Measurements from ENCODE around the gene CAV2. TPM values are rescaled to one million over a fixed set of nuclear protein-coding genes. Genes with fewer than 3 reads are reported as not detected.

The CAV2 gene
- total RNA-seq, 4 donors from 2014 or later, result 11.8 to 13.9 (median 12.6) TPM

DNA sequence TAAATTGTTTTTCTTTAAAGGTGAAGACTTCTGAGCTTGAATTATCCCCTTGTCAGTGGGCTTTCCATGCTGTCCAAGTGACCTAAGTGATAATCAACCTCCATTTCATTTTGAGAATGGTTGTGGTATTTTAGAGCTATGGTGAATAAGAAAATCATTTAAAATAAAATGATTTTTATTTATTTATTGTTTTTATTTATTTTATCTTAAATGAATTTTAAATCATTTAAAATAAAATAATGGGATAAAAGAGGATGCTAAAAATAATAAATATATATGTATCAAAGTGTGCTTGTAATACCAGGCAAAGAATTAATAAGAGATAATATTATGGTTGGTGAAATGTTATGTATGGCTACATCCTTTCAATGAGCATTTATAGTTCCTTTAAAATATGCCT lies 49.8 kb downstream of the CAV2 start:
- no peak for DNase-seq
- no peaks in the 10 kb centered on the region for H3K36me3 ChIP-seq
- no peaks in the 10 kb centered on the region for H3K9me3 ChIP-seq
- no peak overlapping the region for H3K27ac ChIP-seq
- H3K4me1 ChIP-seq, result no peaks in the 10 kb centered on the region
- no peak overlapping the region for H3K4me3 ChIP-seq
- no peaks in the 10 kb centered on the region for H3K27me3 ChIP-seq
- TF ChIP-seq, protein P1, sequence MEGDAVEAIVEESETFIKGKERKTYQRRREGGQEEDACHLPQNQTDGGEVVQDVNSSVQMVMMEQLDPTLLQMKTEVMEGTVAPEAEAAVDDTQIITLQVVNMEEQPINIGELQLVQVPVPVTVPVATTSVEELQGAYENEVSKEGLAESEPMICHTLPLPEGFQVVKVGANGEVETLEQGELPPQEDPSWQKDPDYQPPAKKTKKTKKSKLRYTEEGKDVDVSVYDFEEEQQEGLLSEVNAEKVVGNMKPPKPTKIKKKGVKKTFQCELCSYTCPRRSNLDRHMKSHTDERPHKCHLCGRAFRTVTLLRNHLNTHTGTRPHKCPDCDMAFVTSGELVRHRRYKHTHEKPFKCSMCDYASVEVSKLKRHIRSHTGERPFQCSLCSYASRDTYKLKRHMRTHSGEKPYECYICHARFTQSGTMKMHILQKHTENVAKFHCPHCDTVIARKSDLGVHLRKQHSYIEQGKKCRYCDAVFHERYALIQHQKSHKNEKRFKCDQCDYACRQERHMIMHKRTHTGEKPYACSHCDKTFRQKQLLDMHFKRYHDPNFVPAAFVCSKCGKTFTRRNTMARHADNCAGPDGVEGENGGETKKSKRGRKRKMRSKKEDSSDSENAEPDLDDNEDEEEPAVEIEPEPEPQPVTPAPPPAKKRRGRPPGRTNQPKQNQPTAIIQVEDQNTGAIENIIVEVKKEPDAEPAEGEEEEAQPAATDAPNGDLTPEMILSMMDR (IDR thresholded peaks at IDR 0.05), result no peak
- TF ChIP-seq POLR2A (IDR thresholded peaks at IDR 0.05), result no peak

DNA sequence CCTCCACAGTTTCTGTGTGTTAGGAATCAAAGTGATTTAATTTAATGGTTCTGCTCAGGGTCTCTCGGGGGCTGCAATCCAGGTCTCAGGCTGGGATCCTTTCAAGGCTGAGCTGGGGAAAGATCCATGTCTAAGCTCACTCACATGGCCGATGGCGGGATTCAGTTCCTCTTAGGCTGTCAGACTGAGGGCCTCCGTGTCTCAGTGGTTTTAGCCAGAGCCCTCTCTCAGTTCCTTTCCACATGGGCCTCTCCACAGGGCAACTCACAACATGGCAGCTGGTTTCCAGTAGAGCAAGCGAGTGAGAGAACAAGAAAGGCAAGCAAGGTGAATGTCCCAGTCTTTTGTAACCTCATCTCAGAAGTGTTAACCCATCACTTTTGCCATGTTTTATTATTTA lies 52.2 kb downstream of the CAV2 start:
- TF ChIP-seq, protein P1 (IDR thresholded peaks at IDR 0.05), result no peak
- no peak for TF ChIP-seq POLR2A (IDR thresholded peaks at IDR 0.05)
- H3K4me3 ChIP-seq, result no peak overlapping the region
- no peak for DNase-seq
- no peaks in the 10 kb centered on the region for H3K4me1 ChIP-seq
- H3K27me3 ChIP-seq, result no peaks in the 10 kb centered on the region
- no peaks in the 10 kb centered on the region for H3K36me3 ChIP-seq
- H3K9me3 ChIP-seq, result no peaks in the 10 kb centered on the region
- no peak overlapping the region for H3K27ac ChIP-seq

DNA sequence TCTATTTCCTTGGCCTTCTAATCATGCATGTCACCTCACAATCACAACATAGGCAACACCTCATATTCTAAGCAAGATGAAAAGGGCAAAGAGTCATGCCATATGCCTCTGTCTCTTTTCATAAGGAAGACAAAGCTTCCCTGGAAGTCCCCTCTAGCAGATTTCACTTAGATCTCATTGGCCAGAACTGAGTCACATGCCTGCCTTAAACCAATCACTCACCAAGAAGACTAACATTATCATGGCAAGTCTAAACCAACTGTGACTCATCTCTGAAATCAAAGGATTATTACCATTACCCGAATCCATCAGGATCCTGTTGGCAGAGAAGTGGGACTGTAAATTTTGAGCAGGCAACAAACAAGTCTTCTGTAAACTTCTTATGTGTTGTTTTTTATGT lies 53.1 kb downstream of the CAV2 start:
- no peak for DNase-seq
- Histone ChIP-seq H3K27ac (no peak overlapping the region), H3K4me3 (no peak overlapping the region), H3K36me3 (no peaks in the 10 kb centered on the region), H3K27me3 (no peaks in the 10 kb centered on the region), H3K4me1 (no peaks in the 10 kb centered on the region), H3K9me3 (no peaks in the 10 kb centered on the region)
- TF ChIP-seq, protein P1 (IDR thresholded peaks at IDR 0.05), result no peak
- TF ChIP-seq POLR2A (IDR thresholded peaks at IDR 0.05), result no peak

DNA sequence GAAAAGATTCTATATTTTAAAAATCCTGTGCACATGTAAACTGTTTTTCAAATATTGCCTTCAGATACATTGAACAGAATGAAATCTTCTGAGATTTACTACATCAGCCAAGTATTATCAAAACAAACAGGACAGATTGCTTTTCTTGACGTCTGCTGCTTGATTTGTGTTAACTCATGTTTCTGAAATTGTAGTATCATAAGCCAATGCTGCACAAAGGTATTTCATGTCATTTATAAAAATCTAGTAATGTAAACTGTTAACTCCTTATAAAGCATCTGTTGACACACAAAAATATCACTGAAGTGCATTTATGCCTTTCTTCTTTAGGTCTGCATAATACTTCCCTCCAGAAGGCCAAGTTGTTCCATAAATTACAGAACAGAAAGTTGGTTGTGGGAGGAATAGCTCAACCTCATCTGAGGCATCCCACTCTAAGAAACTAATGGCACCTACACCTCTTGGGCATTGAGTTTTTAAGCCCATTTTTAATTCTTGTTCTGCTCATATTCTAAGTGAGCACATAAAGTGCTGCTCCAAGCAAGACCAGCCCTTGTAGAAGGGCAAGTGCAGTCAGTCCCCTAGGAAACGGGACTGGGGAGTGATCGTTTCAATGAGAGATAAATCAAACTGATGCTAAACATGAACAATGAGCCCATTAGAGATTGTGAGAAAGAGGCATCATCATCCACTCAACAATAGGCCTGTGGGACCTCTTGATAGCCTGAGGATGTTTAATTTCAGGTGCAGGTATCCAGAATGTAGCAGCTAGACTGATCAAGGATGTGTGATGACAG lies 53.8 kb downstream of the CAV2 start:
- TF ChIP-seq POLR2A (IDR thresholded peaks at IDR 0.05), result no peak
- DNase-seq, result no peak
- H3K9me3 ChIP-seq, result no peaks in the 10 kb centered on the region
- no peaks in the 10 kb centered on the region for H3K27me3 ChIP-seq
- peak overlapping the region in 1 of 4 donors; percentile 27 for H3K27ac ChIP-seq
- no peaks in the 10 kb centered on the region for H3K4me1 ChIP-seq
- no peak overlapping the region for H3K4me3 ChIP-seq
- H3K36me3 ChIP-seq, result no peaks in the 10 kb centered on the region

DNA sequence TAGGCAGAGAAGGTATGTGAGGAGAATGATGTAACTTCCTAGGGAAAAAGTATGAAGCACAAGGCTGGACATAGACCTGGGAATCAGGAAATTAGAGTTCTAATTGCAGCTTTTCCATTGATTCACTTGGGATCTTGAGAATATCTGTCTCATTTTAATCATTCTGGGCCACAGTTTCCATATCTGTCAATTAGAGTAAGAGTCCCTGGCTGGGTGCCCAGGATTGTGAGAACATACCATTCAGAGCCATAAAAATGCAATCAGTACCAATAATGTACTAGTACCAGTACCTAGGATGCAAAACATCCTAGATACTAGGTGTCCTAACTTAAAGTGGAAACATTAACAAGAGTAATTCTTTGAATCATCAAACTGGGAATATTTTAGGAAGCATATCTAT lies 54.9 kb downstream of the CAV2 start:
- Histone ChIP-seq H3K27me3 (no peaks in the 10 kb centered on the region), H3K36me3 (no peaks in the 10 kb centered on the region), H3K27ac (no peak overlapping the region), H3K9me3 (no peaks in the 10 kb centered on the region), H3K4me1 (no peaks in the 10 kb centered on the region), H3K4me3 (no peak overlapping the region)
- TF ChIP-seq, protein P1 (IDR thresholded peaks at IDR 0.05), result no peak
- no peak for TF ChIP-seq POLR2A (IDR thresholded peaks at IDR 0.05)
- peak in 1 of 3 donors; percentile 64 for DNase-seq

DNA sequence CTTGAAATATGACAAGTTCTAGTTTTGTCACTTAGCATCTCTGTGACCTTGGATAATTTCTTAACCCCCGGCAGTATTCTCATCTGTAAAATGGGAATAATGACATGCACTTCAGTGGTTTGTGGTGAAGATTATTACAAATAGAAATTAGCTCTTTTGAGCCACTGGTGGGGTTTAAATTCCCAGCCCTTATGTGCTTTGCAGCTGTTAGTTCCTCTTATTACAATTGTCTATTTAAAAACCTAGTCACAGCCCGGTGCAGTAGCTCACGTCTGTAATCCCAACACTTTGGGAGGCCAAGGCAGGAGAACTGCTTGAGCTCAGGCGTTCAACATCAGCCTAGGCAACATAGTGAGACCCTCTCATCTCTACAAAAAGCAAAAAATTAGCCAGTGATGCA lies 55.4 kb downstream of the CAV2 start:
- H3K4me1 ChIP-seq, result no peaks in the 10 kb centered on the region
- no peak for DNase-seq
- no peaks in the 10 kb centered on the region for H3K36me3 ChIP-seq
- no peak overlapping the region for H3K4me3 ChIP-seq
- no peaks in the 10 kb centered on the region for H3K9me3 ChIP-seq
- TF ChIP-seq, protein P1 (IDR thresholded peaks at IDR 0.05), result no peak
- no peak for TF ChIP-seq POLR2A (IDR thresholded peaks at IDR 0.05)
- no peaks in the 10 kb centered on the region for H3K27me3 ChIP-seq
- H3K27ac ChIP-seq, result no peak overlapping the region
